Mucosa of stomach (tissue), 1 donor: ENCODE data around the gene UGT1A4.
"Not testable (repeated sequence)": the region's sequence is repeated elsewhere in the genome, so short reads cannot be mapped to it uniquely, and the experiment has no call there.

Experiments
- H3K27me3 ChIP-seq: one replicate; pipeline ENCODE4 v1.7.0; 2013; ENCODE audit warnings: mild to moderate bottlenecking, low read length; ENCODE audit not compliant: control insufficient read depth, insufficient read depth
- H3K36me3 ChIP-seq: one replicate; pipeline ENCODE4 v1.7.0; 2013; ENCODE audit warnings: low read length; ENCODE audit not compliant: control insufficient read depth, insufficient read depth
- H3K4me1 ChIP-seq: one replicate; pipeline ENCODE4 v1.7.0; 2013; ENCODE audit warnings: mild to moderate bottlenecking, low read length; ENCODE audit not compliant: control insufficient read depth, insufficient read depth
- H3K4me3 ChIP-seq: one replicate; pipeline ENCODE4 v1.7.0; 2013; ENCODE audit warnings: low read length
- H3K9ac ChIP-seq: one replicate; pipeline ENCODE4 v1.7.0; 2013; ENCODE audit warnings: mild to moderate bottlenecking, low read length, moderate library complexity
- H3K9me3 ChIP-seq: one replicate; pipeline ENCODE4 v1.7.0; 2013; ENCODE audit warnings: mild to moderate bottlenecking, low read length, moderate library complexity; ENCODE audit not compliant: control insufficient read depth
- donor health status: Pancreatic carcinoma.

UGT1A4 gene

GRCh38 chr2:233743464-233744259 is 25.1 kb downstream of the UGT1A4 start:
- Histone ChIP-seq H3K9ac (no peak overlapping the region), H3K4me3 (no peak overlapping the region), H3K27me3 (no peaks in the 10 kb centered on the region), H3K4me1 (peaks cover 7% of the 10 kb centered on the region), H3K36me3 (no peaks in the 10 kb centered on the region), H3K9me3 (no peaks in the 10 kb centered on the region)

- Histone ChIP-seq H3K4me1 (no peaks in the 10 kb centered on the region), H3K27me3 (no peaks in the 10 kb centered on the region), H3K36me3 (no peaks in the 10 kb centered on the region), H3K9me3 (no peaks in the 10 kb centered on the region), H3K4me3 (no peak overlapping the region), H3K9ac (no peak overlapping the region)
Observed at GRCh38 chr2:233745073-233745755, 26.7 kb downstream of the UGT1A4 start.

GRCh38 chr2:233745838-233746237 is 27.3 kb downstream of the UGT1A4 start:
- not testable (repeated sequence) for H3K9me3 ChIP-seq, H3K27me3 ChIP-seq, H3K4me3 ChIP-seq, H3K9ac ChIP-seq, H3K4me1 ChIP-seq, H3K36me3 ChIP-seq

GRCh38 chr2:233746475-233747282 is 28.1 kb downstream of the UGT1A4 start:
- Histone ChIP-seq H3K4me1 (no peaks in the 10 kb centered on the region), H3K4me3 (no peak overlapping the region), H3K36me3 (no peaks in the 10 kb centered on the region), H3K27me3 (no peaks in the 10 kb centered on the region), H3K9me3 (peaks cover 6% of the 10 kb centered on the region), H3K9ac (no peak overlapping the region)

GRCh38 chr2:233747283-233747544 is 28.7 kb downstream of the UGT1A4 start:
- peaks cover 6% of the 10 kb centered on the region for H3K9me3 ChIP-seq
- H3K36me3 ChIP-seq, result no peaks in the 10 kb centered on the region
- H3K9ac ChIP-seq, result no peak overlapping the region
- no peaks in the 10 kb centered on the region for H3K4me1 ChIP-seq
- no peaks in the 10 kb centered on the region for H3K27me3 ChIP-seq
- H3K4me3 ChIP-seq, result no peak overlapping the region

- not testable (repeated sequence) for H3K9me3 ChIP-seq, H3K27me3 ChIP-seq, H3K9ac ChIP-seq, H3K4me1 ChIP-seq, H3K4me3 ChIP-seq, H3K36me3 ChIP-seq
Observed at GRCh38 chr2:233750689-233751088, 32.2 kb downstream of the UGT1A4 start.

- not testable (repeated sequence) for H3K9ac ChIP-seq, H3K4me1 ChIP-seq, H3K36me3 ChIP-seq, H3K27me3 ChIP-seq, H3K9me3 ChIP-seq, H3K4me3 ChIP-seq
Observed at GRCh38 chr2:233751212-233752009, 32.9 kb downstream of the UGT1A4 start.

- H3K4me3 ChIP-seq, result no peak overlapping the region
- H3K9me3 ChIP-seq, result peaks cover 6% of the 10 kb centered on the region
- no peaks in the 10 kb centered on the region for H3K27me3 ChIP-seq
- H3K9ac ChIP-seq, result no peak overlapping the region
- H3K4me1 ChIP-seq, result peaks cover 5% of the 10 kb centered on the region
- H3K36me3 ChIP-seq, result no peaks in the 10 kb centered on the region
Observed at GRCh38 chr2:233754872-233755611, 36.5 kb downstream of the UGT1A4 start.

- no peak overlapping the region for H3K4me3 ChIP-seq
- H3K36me3 ChIP-seq, result no peaks in the 10 kb centered on the region
- no peaks in the 10 kb centered on the region for H3K27me3 ChIP-seq
- no peaks in the 10 kb centered on the region for H3K9me3 ChIP-seq
- peaks cover 19% of the 10 kb centered on the region for H3K4me1 ChIP-seq
- H3K9ac ChIP-seq, result no peak overlapping the region
Observed at GRCh38 chr2:233756429-233757081, 38.0 kb downstream of the UGT1A4 start.

- H3K4me1 ChIP-seq, result peaks cover 29% of the 10 kb centered on the region
- H3K9ac ChIP-seq, result no peak overlapping the region
- H3K27me3 ChIP-seq, result no peaks in the 10 kb centered on the region
Observed at GRCh38 chr2:233758141-233758540, 39.6 kb downstream of the UGT1A4 start.

GRCh38 chr2:233758849-233759248 is 40.3 kb downstream of the UGT1A4 start:
- H3K9ac ChIP-seq, result no peak overlapping the region
- H3K4me1 ChIP-seq, result peaks cover 35% of the 10 kb centered on the region
- no peaks in the 10 kb centered on the region for H3K9me3 ChIP-seq
- no peaks in the 10 kb centered on the region for H3K36me3 ChIP-seq
- H3K4me3 ChIP-seq, result no peak overlapping the region
- H3K27me3 ChIP-seq, result no peaks in the 10 kb centered on the region

More at GRCh38 chr2:233758141-233758540, 39.6 kb downstream of the UGT1A4 start:
- H3K9me3 ChIP-seq, result no peaks in the 10 kb centered on the region
- H3K4me3 ChIP-seq, result no peak overlapping the region
- no peaks in the 10 kb centered on the region for H3K36me3 ChIP-seq
